KBM-7 (cell line): ENCODE measurements around the gene KCNQ4.

Experiments used
- DNase-seq: peaks from one replicate; pipeline ENCODE4 v3.0.0-alpha.2; 2015
- in situ Hi-C: fragments of 300-500 bp; cut with MboI; formaldehyde crosslinking; loops from 2 replicates; pipeline ENCODE4 v1.14.3; 2020; ENCODE audit warnings: low sequenced_read_pairs, low pct_unique_long_range_greater_than_20kb, mixed read lengths

The KCNQ4 gene

GRCh38 chr1:40870135-40870728 lies 86.6 kb downstream of the KCNQ4 start:
- in situ Hi-C loops, result no loop called here
- no peak for DNase-seq

- in situ Hi-C loops, result no loop called here
- DNase-seq, result no peak
Measured at GRCh38 chr1:40872276-40872675, 88.7 kb downstream of the KCNQ4 start.

DNA sequence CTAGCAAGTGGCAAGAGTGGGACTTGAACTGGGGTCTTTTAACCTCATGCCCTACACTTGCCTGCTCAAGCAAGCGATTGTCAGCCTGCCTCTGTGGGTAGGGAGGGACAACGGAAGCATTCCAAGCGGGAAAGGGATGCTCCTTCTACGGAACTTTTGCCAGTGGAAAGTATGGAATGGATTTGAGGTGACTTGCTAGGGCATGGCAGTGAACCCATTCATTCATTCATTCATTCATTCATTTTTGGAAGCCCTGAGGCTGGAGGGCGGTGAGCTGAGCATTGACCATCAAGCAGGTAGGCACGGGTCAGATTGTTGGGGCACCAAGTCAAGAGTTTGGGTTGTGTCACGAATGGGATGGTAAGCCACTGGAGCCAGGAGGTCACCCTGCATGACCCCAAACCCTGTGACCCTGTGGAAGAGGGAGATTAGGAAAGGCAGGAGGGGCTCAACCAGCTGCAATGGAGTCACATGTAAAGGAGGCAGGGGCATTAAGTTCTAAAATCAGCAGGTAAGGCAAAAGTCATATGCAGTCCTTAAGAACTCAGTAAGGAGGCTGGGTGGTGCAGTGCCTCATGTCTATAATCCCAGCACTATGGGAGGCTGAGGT lies 90.4 kb downstream of the KCNQ4 start:
- DNase-seq, result no peak
- in situ Hi-C loops, result no loop called here

GRCh38 chr1:40876436-40876761 lies 92.8 kb downstream of the KCNQ4 start:
- in situ Hi-C loops, result no loop called here
- DNase-seq, result no peak

- DNase-seq, result no peak
Measured at GRCh38 chr1:40876891-40877290, 93.3 kb downstream of the KCNQ4 start.

GRCh38 chr1:40877698-40878097 lies 94.1 kb downstream of the KCNQ4 start:
- peak; percentile 34 for DNase-seq
- in situ Hi-C loops, result no loop called here

More at GRCh38 chr1:40876891-40877290, 93.3 kb downstream of the KCNQ4 start:
- in situ Hi-C loops, result no loop called here

DNA sequence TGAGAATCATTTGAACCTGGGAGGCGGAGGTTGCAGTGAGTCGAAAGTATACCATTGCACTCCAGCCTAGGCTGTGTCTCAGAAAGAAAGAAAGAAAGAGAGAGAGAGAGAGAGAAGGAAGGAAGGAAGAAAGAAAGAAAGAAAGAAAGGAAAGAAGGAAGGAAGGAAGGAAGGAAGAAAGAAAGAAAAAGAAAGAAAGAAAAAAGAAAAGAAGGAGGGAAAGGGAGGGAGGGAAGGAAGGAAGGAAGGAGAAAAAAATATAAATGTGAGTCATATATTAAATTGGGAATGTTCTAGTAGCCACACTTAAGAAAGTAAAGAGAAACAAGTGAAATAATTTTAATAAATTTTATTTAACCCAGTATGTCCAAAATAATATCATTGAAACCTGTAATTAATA lies 95.3 kb downstream of the KCNQ4 start:
- in situ Hi-C loops, result no loop called here
- no peak for DNase-seq

DNA sequence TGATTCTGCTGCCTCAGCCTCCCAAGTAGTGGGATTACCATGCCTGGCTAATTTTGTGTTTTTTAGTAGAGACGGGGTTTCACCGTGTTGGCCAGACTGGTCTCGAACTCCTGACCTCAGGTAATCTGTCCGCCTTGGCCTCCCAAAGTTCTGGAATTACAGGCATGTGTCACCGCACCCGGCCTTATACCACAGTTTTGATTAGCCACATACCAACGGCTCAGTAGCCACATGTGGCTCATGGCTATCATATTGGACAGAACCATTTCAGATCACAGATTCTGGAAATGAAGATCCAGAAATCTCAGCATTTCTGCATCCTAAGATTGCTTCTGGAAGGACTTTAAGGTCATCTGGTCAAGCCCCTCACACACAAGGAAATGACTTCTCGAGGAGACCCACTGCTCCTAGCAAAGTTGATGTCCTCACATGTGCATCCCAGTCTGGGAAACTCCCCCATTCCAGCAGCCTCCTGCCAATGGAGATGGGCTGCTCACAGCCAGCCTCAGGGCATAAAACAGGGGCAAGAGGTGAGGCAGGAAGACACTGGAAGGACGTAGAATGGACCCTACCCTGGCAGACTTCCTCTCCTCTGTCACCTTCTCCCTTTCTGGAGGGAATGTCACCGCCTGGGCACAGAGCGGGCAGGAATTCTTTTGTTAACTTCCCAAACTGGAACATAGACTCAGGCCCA lies 96.0 kb downstream of the KCNQ4 start:
- in situ Hi-C loops, result no loop called here

GRCh38 chr1:40880813-40881549 lies 97.4 kb downstream of the KCNQ4 start:
- in situ Hi-C loops, result no loop called here
- no peak for DNase-seq

More for the DNA sequence above, 96.0 kb downstream of the KCNQ4 start:
- no peak for DNase-seq

DNA sequence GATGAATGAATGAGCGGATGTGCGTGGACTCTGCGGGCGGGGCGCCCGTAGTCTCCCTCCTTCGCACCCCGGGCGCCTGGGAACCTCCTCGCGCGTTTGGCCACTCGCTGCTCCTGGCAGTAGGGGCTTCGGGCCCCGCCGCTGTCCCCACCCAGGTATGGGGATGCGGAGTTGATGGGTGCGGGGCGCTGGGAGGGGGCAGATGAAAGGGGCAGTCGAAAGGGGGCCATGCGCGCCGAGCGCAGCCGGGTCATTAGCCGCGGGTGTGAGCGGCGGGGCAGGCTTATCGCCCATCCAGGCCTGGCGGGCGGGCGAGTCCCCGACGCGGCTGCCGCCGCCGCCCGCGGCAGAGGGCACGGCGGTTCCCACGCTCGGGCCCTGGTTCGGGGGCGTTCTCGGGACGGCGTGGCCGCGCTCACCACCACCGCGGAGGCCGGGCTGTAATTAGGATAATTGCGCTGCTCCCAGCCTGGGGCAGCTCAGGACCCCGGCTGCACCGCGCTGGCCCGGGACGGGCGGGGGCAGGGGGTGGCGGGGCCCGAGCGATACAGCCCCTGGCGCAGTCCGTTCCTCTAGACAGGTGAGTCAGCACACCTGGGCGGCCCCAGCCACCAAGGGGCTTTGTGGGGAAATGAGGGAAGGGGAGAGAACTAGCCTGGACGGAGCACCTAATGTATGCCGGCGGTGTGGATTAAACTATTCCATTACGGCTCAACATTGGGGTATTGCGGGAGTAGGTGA lies 100.6 kb downstream of the KCNQ4 start:
- no peak for DNase-seq

GRCh38 chr1:40886318-40887011 lies 102.9 kb downstream of the KCNQ4 start:
- in situ Hi-C loops, result no loop called here

More for the DNA sequence above, 100.6 kb downstream of the KCNQ4 start:
- in situ Hi-C loops, result no loop called here

DNA sequence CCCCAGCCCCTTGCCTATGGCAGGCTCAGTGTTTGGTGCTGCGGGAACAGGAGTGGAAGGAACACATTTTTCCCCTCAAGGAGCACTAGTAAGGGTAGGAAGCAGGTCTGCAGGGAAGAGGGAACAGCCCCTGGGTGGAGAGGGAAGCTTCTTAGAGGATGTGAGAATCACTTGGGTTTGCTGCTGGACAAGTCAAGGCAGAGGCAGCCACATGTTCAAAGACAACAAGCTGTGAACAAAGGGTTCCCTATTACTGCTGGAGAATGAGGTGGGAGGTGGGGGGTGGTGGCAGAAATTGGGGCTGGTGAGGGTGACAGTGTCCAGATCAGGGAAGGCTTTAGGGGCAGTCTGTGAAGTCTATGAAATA lies 103.4 kb downstream of the KCNQ4 start:
- in situ Hi-C loops, result no loop called here
- no peak for DNase-seq

More at GRCh38 chr1:40886318-40887011, 102.9 kb downstream of the KCNQ4 start:
- DNase-seq, result no peak

DNA sequence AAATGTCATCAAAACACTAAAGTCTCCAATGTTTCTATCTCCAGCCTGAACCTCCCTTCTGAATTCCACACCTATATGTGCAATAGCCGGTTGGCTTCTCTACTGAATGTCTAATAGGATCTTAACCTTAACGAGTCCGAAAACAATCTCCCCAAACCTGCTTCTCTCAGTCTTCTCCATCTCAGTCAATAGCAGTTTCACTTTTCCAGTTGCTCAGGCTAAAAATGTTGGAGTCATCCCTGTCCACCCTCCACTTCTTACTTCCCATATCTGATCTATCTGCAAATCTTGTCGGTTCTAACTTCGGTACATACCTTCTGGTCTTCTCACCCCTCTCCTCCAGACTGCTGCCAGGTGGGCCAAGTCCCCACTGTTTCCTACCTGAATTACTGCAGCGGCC lies 104.1 kb downstream of the KCNQ4 start:
- in situ Hi-C loops, result no loop called here

More for the DNA sequence above, 104.1 kb downstream of the KCNQ4 start:
- DNase-seq, result no peak
